GM23338 (cell line): ENCODE measurements around the gene MED14. TPM values are rescaled to one million over a fixed set of nuclear protein-coding genes. Genes with fewer than 3 reads are reported as not detected.
A peak's percentile ranks its signal among the peaks of the same experiment; 100 is the strongest.

ENCODE experiments used
- ATAC-seq: fragments of 200-7000 bp; cut with Tn5 transposase; 3 replicates; pipeline ENCODE4 v1.9.1; 2020
- DNase-seq: peaks from one replicate; pipeline ENCODE4 v3.0.0-alpha.2; 2015; ENCODE audit warnings: low spot score
- H2AFZ ChIP-seq: fragments of 200-600 bp; sonication (generic); 2 replicates; pipeline ENCODE4 v1.8.0; 2016; ENCODE audit warnings: antibody characterized with exemption, mild to moderate bottlenecking, moderate library complexity
- H3F3A ChIP-seq: fragments of 200-600 bp; sonication (generic); replicated peaks from 2 replicates; pipeline ENCODE4 v1.8.0; 2017; ENCODE audit warnings: antibody characterized with exemption, mixed run types, low read depth
- H3K27ac ChIP-seq: fragments of 200-600 bp; sonication (generic); 2 replicates; pipeline ENCODE4 v1.6.1; 2016; ENCODE audit warnings: low read depth
- H3K27me3 ChIP-seq: fragments of 200-600 bp; sonication (generic); 2 replicates; pipeline ENCODE4 v1.8.0; 2016; ENCODE audit warnings: mild to moderate bottlenecking, mixed run types, moderate library complexity; ENCODE audit not compliant: insufficient read depth
- H3K36me3 ChIP-seq: fragments of 200-600 bp; sonication (generic); 2 replicates; pipeline ENCODE4 v1.8.0; 2016; ENCODE audit warnings: mild to moderate bottlenecking; ENCODE audit not compliant: insufficient read depth
- H3K4me1 ChIP-seq: fragments of 200-600 bp; sonication (generic); 2 replicates; pipeline ENCODE4 v1.8.0; 2016; ENCODE audit warnings: mild to moderate bottlenecking, moderate library complexity; ENCODE audit not compliant: insufficient read depth
- H3K4me2 ChIP-seq: fragments of 200-600 bp; sonication (generic); 2 replicates; pipeline ENCODE4 v1.7.1; 2017; ENCODE audit warnings: mixed run types
- H3K4me3 ChIP-seq: fragments of 200-600 bp; sonication (generic); 2 replicates; pipeline ENCODE4 v1.6.1; 2016; ENCODE audit warnings: mixed run types
- H3K79me2 ChIP-seq: fragments of 200-600 bp; sonication (generic); replicated peaks from 2 replicates; pipeline ENCODE4 v1.8.0; 2017; ENCODE audit warnings: mild to moderate bottlenecking; ENCODE audit not compliant: insufficient read depth
- H3K9me2 ChIP-seq: fragments of 200-600 bp; sonication (generic); 2 replicates; pipeline ENCODE4 v1.8.0; 2017; ENCODE audit not compliant: insufficient read depth
- H4K20me1 ChIP-seq: fragments of 200-600 bp; sonication (generic); replicated peaks from 2 replicates; pipeline ENCODE4 v1.8.0; 2017; ENCODE audit warnings: mild to moderate bottlenecking; ENCODE audit not compliant: insufficient read depth
- H3K27ac Mint-ChIP-seq: 2 replicates; pipeline ENCODE4 v1.8.0; 2020; ENCODE audit warnings: inconsistent platforms, mild to moderate bottlenecking, moderate library complexity, mixed read lengths
- H3K27me3 Mint-ChIP-seq: 3 replicates; pipeline ENCODE4 v1.8.0; 2022; ENCODE audit warnings: low read depth, mild to moderate bottlenecking, moderate library complexity, mixed read lengths, inconsistent platforms; ENCODE audit not compliant: insufficient read depth, poor library complexity
- H3K36me3 Mint-ChIP-seq: 3 replicates; pipeline ENCODE4 v1.8.0; 2021; ENCODE audit warnings: low read depth, mild to moderate bottlenecking, inconsistent platforms, moderate library complexity, mixed read lengths
- H3K4me1 Mint-ChIP-seq: 3 replicates; pipeline ENCODE4 v1.8.0; 2020; ENCODE audit warnings: mild to moderate bottlenecking, inconsistent platforms, mixed read lengths
- H3K4me3 Mint-ChIP-seq: 3 replicates; pipeline ENCODE4 v1.8.0; 2021; ENCODE audit warnings: moderate library complexity, mild to moderate bottlenecking, inconsistent platforms, mixed read lengths
- H3K9me3 Mint-ChIP-seq: 3 replicates; pipeline ENCODE4 v1.8.0; 2020; ENCODE audit warnings: moderate library complexity, mild to moderate bottlenecking, inconsistent platforms, mixed read lengths
- CREB1 ChIP-seq: fragments of 250-450 bp; sonication (Bioruptor Pico); IDR thresholded peaks from 2 replicates; pipeline ENCODE4 v1.5.0; 2020; ENCODE audit warnings: low read depth, mild to moderate bottlenecking, moderate library complexity
- EZH2 ChIP-seq: fragments of 200-600 bp; sonication (generic); IDR thresholded peaks from one replicate; pipeline ENCODE4 v1.8.0; 2017; ENCODE audit warnings: antibody characterized with exemption, mild to moderate bottlenecking, low read depth; ENCODE audit not compliant: unreplicated experiment
- EZH2phosphoT487 ChIP-seq: fragments of 200-600 bp; sonication (generic); IDR thresholded peaks from one replicate; pipeline ENCODE4 v1.8.1; 2018; ENCODE audit warnings: antibody characterized with exemption; ENCODE audit not compliant: unreplicated experiment
- JUNB ChIP-seq: IDR thresholded peaks from one replicate; pipeline ENCODE4 v1.6.1; 2016; ENCODE audit warnings: antibody characterized with exemption; ENCODE audit not compliant: unreplicated experiment
- NANOG ChIP-seq: IDR thresholded peaks from 2 replicates; pipeline ENCODE4 v1.6.1; 2016; ENCODE audit warnings: antibody characterized with exemption, borderline replicate concordance
- POLR2AphosphoS5 ChIP-seq: IDR thresholded peaks from 2 replicates; pipeline ENCODE4 v1.6.1; 2016; ENCODE audit warnings: antibody characterized with exemption, low read depth
- STAT1 ChIP-seq: IDR thresholded peaks from one replicate; pipeline ENCODE4 v1.6.1; 2016; ENCODE audit warnings: antibody characterized with exemption; ENCODE audit not compliant: unreplicated experiment
- ZNF114 ChIP-seq: fragments of 250-450 bp; sonication (Bioruptor Pico); IDR thresholded peaks from 2 replicates; pipeline ENCODE4 v1.5.0; 2020; ENCODE audit warnings: mild to moderate bottlenecking, moderate library complexity
- ZNF331 ChIP-seq: fragments of 250-450 bp; sonication (Bioruptor Pico); IDR thresholded peaks from 2 replicates; pipeline ENCODE4 v1.5.0; 2020; ENCODE audit warnings: low read depth, mild to moderate bottlenecking, moderate library complexity
- polyA plus RNA-seq: library from polyadenylated mRNA; unstranded; fragments of >200 nt; fragmentation: Nextera tagmentation; extraction: Ambion mirVana; gene quantifications from 2 replicates; pipeline ENCODE4 v1.2.1, GENCODE V29; 2016
- total RNA-seq: library from RNA; depleted of rRNA; stranded (reverse); fragments of >200 nt; shearing (Covaris generic); gene quantifications from 2 replicates; pipeline ENCODE4 v1.2.3, GENCODE V29; 2014
- TF ChIP-seq, protein P1 (sequence below): IDR thresholded peaks from one replicate; pipeline ENCODE4 v1.6.1; 2018; ENCODE audit warnings: antibody characterized with exemption; ENCODE audit not compliant: unreplicated experiment
- TF ChIP-seq, protein P2 (sequence below), 2 experiments: fragments of 200-600 bp in 1 of 2; sonication (generic) in 1 of 2; conservative IDR thresholded peaks; 2 replicates each; pipeline versions ENCODE4 v1.5.1 to v1.6.1; 2016 to 2017; ENCODE audit warnings: antibody characterized with exemption in 2 of 2, low read depth in 2 of 2, mild to moderate bottlenecking in 2 of 2, moderate library complexity in 1 of 2
- TF ChIP-seq, protein P3 (sequence below): fragments of 250-450 bp; sonication (Bioruptor Pico); IDR thresholded peaks from 2 replicates; pipeline ENCODE4 v1.5.0; 2020; ENCODE audit warnings: mild to moderate bottlenecking, moderate library complexity
- TF ChIP-seq, protein P4 (sequence below): IDR thresholded peaks from 2 replicates; pipeline ENCODE4 v1.6.1; 2016; ENCODE audit warnings: antibody characterized with exemption

MED14 gene
- total and polyA plus RNA-seq, 2 experiments from 2014 or later: 29.8 to 99.3 TPM

DNA sequence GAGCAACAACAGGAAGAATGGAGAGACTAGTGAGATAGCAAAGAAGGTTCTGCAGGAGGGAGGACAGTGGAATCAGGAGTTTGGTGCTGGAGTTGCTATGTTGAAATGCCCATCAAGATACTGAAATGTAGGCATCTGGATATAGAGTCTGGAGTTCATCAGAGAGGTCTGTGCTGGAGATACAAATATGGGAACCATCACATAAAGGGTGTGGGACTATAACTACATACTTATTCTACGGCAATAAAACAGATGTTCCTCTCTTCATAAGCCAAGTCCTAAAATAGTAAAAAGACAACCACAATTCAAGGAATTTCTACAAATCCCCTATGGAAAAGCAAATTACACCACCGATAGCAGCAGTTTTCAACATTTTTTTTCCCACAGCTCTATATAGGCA is 1.6 kb downstream of the MED14 start:
- no peak for ATAC-seq
- peaks cover 63% of the 10 kb centered on the region for H3K79me2 ChIP-seq

More for the DNA sequence above, 1.6 kb downstream of the MED14 start:
- H3F3A ChIP-seq: no peaks in the 10 kb centered on the region
- peak overlapping the region; percentile 87 for H3K4me3 ChIP-seq
- H3K9me2 ChIP-seq: no peaks in the 10 kb centered on the region
- Mint-ChIP-seq H3K36me3 (peaks cover 21% of the 10 kb centered on the region), H3K4me1 (peaks cover 28% of the 10 kb centered on the region), H3K27ac (peak overlapping the region; percentile 84), H3K27me3 (peaks cover 5% of the 10 kb centered on the region), H3K4me3 (peak overlapping the region; percentile 90), H3K9me3 (no peaks in the 10 kb centered on the region)
- no peaks in the 10 kb centered on the region; the same call in 1 of the 2 replicates for H4K20me1 ChIP-seq
- H3K27ac ChIP-seq: no peak overlapping the region
- no peaks in the 10 kb centered on the region for H3K27me3 ChIP-seq
- H3K36me3 ChIP-seq: no peaks in the 10 kb centered on the region
- peak overlapping the region; percentile 86 for H3K4me2 ChIP-seq
- TF ChIP-seq, protein P1, sequence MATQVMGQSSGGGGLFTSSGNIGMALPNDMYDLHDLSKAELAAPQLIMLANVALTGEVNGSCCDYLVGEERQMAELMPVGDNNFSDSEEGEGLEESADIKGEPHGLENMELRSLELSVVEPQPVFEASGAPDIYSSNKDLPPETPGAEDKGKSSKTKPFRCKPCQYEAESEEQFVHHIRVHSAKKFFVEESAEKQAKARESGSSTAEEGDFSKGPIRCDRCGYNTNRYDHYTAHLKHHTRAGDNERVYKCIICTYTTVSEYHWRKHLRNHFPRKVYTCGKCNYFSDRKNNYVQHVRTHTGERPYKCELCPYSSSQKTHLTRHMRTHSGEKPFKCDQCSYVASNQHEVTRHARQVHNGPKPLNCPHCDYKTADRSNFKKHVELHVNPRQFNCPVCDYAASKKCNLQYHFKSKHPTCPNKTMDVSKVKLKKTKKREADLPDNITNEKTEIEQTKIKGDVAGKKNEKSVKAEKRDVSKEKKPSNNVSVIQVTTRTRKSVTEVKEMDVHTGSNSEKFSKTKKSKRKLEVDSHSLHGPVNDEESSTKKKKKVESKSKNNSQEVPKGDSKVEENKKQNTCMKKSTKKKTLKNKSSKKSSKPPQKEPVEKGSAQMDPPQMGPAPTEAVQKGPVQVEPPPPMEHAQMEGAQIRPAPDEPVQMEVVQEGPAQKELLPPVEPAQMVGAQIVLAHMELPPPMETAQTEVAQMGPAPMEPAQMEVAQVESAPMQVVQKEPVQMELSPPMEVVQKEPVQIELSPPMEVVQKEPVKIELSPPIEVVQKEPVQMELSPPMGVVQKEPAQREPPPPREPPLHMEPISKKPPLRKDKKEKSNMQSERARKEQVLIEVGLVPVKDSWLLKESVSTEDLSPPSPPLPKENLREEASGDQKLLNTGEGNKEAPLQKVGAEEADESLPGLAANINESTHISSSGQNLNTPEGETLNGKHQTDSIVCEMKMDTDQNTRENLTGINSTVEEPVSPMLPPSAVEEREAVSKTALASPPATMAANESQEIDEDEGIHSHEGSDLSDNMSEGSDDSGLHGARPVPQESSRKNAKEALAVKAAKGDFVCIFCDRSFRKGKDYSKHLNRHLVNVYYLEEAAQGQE: no peak
- TF ChIP-seq STAT1 (no peak), POLR2AphosphoS5 (no peak), ZNF331 (no peak), ZNF114 (no peak), NANOG (no peak), EZH2 (no peak), CREB1 (CRISPR knock-in tag) (no peak), EZH2phosphoT487 (no peak), JUNB (no peak)
- TF ChIP-seq, protein P2, sequence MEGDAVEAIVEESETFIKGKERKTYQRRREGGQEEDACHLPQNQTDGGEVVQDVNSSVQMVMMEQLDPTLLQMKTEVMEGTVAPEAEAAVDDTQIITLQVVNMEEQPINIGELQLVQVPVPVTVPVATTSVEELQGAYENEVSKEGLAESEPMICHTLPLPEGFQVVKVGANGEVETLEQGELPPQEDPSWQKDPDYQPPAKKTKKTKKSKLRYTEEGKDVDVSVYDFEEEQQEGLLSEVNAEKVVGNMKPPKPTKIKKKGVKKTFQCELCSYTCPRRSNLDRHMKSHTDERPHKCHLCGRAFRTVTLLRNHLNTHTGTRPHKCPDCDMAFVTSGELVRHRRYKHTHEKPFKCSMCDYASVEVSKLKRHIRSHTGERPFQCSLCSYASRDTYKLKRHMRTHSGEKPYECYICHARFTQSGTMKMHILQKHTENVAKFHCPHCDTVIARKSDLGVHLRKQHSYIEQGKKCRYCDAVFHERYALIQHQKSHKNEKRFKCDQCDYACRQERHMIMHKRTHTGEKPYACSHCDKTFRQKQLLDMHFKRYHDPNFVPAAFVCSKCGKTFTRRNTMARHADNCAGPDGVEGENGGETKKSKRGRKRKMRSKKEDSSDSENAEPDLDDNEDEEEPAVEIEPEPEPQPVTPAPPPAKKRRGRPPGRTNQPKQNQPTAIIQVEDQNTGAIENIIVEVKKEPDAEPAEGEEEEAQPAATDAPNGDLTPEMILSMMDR (conservative IDR thresholded peaks at IDR 0.05; ENCODE audit: low read depth in 2 of 2): no peak
- TF ChIP-seq, protein P3, sequence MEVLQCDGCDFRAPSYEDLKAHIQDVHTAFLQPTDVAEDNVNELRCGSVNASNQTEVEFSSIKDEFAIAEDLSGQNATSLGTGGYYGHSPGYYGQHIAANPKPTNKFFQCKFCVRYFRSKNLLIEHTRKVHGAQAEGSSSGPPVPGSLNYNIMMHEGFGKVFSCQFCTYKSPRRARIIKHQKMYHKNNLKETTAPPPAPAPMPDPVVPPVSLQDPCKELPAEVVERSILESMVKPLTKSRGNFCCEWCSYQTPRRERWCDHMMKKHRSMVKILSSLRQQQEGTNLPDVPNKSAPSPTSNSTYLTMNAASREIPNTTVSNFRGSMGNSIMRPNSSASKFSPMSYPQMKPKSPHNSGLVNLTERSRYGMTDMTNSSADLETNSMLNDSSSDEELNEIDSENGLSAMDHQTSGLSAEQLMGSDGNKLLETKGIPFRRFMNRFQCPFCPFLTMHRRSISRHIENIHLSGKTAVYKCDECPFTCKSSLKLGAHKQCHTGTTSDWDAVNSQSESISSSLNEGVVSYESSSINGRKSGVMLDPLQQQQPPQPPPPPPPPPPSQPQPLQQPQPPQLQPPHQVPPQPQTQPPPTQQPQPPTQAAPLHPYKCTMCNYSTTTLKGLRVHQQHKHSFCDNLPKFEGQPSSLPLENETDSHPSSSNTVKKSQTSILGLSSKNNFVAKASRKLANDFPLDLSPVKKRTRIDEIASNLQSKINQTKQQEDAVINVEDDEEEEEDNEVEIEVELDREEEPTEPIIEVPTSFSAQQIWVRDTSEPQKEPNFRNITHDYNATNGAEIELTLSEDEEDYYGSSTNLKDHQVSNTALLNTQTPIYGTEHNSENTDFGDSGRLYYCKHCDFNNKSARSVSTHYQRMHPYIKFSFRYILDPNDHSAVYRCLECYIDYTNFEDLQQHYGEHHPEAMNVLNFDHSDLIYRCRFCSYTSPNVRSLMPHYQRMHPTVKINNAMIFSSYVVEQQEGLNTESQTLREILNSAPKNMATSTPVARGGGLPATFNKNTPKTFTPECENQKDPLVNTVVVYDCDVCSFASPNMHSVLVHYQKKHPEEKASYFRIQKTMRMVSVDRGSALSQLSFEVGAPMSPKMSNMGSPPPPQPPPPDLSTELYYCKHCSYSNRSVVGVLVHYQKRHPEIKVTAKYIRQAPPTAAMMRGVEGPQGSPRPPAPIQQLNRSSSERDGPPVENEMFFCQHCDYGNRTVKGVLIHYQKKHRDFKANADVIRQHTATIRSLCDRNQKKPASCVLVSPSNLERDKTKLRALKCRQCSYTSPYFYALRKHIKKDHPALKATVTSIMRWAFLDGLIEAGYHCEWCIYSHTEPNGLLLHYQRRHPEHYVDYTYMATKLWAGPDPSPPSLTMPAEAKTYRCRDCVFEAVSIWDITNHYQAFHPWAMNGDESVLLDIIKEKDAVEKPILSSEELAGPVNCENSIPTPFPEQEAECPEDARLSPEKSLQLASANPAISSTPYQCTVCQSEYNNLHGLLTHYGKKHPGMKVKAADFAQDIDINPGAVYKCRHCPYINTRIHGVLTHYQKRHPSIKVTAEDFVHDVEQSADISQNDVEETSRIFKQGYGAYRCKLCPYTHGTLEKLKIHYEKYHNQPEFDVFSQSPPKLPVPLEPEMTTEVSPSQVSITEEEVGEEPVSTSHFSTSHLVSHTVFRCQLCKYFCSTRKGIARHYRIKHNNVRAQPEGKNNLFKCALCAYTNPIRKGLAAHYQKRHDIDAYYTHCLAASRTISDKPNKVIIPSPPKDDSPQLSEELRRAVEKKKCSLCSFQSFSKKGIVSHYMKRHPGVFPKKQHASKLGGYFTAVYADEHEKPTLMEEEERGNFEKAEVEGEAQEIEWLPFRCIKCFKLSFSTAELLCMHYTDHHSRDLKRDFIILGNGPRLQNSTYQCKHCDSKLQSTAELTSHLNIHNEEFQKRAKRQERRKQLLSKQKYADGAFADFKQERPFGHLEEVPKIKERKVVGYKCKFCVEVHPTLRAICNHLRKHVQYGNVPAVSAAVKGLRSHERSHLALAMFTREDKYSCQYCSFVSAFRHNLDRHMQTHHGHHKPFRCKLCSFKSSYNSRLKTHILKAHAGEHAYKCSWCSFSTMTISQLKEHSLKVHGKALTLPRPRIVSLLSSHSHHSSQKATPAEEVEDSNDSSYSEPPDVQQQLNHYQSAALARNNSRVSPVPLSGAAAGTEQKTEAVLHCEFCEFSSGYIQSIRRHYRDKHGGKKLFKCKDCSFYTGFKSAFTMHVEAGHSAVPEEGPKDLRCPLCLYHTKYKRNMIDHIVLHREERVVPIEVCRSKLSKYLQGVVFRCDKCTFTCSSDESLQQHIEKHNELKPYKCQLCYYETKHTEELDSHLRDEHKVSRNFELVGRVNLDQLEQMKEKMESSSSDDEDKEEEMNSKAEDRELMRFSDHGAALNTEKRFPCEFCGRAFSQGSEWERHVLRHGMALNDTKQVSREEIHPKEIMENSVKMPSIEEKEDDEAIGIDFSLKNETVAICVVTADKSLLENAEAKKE (CRISPR knock-in tag): no peak
- TF ChIP-seq, protein P4, sequence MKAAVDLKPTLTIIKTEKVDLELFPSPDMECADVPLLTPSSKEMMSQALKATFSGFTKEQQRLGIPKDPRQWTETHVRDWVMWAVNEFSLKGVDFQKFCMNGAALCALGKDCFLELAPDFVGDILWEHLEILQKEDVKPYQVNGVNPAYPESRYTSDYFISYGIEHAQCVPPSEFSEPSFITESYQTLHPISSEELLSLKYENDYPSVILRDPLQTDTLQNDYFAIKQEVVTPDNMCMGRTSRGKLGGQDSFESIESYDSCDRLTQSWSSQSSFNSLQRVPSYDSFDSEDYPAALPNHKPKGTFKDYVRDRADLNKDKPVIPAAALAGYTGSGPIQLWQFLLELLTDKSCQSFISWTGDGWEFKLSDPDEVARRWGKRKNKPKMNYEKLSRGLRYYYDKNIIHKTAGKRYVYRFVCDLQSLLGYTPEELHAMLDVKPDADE: no peak
- peaks cover 12% of the 10 kb centered on the region for H3K4me1 ChIP-seq
- H2AFZ ChIP-seq: no peak overlapping the region
- DNase-seq: no peak
